ENCODE results near the gene NOSIP. TPM values are rescaled to one million over a fixed set of nuclear protein-coding genes. Genes with fewer than 3 reads are reported as not detected.
A peak's percentile ranks its signal among the peaks of the same experiment; 100 is the strongest.

The NOSIP gene
- polyA plus RNA-seq, 12 donors, result 25.7 to 60.7 (median 52.9) TPM; not detected in 1

DNA sequence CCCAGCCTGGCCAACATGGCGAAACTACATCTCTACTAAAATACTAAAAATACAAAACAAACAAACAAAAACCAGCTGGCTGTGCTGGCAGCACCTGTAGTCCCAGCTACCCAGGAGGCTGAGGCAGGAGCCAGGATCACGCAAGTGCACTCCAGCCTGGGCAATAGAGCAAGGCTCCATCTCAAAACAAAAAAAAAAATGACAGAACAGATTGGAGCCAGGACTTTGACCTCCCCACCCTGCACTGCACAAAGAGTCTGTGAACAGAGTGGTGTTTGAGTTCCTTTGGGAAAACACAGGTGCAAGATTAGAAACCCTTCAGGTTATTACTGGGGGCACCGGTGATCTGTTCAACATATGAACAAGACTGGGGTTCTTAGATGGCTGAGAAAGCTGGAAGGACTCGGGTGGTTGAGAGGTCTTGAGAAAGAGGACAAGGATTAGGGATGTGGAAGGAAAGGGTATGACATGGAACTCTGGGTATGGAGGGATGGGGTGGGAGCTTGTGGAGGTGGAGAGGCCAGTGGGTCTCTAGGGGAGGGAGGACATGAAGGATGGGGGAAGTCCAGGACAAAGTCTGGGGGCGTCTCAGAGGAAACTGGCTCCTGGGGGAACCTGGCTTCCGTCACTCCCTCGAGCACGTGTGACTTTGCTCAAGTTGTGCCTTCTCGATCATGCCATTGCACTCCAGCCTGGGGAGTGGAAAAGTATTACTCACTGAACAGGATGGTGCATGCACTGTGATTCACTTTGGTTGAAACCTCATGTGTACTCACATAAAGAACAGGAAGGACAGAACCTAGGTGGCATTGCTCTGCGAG, 26.7 kb downstream of the NOSIP start:
- no peak for DNase-seq

DNA sequence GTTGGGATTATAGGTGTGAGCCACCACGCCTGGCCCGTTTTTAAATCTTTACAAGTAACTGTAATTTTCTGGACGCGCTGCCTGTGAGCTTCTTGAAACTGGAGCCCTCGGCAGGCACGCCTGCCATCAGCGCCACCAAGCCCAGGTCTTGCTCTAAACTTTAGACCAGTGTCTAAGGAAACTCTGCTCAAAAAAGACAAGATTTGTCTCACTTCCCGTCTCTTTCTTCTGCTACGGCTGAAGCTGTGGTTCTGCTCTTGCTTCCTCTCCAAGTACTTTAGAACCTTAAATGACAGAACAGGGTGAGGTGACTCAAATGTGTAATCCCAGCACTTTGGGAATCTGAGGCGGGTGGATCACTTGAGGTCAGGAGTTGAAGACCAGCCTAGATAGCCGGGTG, 27.6 kb downstream of the NOSIP start:
- no peak for DNase-seq

- DNase-seq, result no peak
Observed at GRCh38 chr19:49551531-49551930, 28.8 kb downstream of the NOSIP start.

DNA sequence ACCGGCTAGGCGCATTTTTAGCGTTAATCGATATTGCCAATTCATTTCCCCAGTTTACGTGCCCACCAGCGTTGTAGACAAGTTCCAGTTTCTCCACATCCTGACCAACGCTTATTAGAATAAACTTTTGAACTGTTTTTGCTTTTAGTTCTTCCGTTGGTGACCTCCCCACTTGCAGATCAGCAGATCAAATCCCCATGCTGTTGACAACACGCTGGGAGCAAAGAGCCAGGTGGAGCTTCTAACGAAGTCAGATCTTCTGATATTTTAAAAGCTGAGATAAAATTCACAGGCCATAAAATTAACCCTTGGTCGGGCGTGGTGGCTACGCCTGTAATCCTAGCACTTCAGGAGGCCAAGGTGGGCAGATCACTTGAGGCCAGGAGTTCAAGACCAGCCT, 31.3 kb downstream of the NOSIP start:
- DNase-seq, result no peak

- DNase-seq, result peak; percentile 94
Observed at GRCh38 chr19:49546825-49547565, 33.4 kb downstream of the NOSIP start.

- DNase-seq, result no peak
Observed at GRCh38 chr19:49544154-49544553, 36.2 kb downstream of the NOSIP start.

GRCh38 chr19:49543032-49543431, 37.3 kb downstream of the NOSIP start:
- no peak for DNase-seq

- no peak for DNase-seq
Observed at GRCh38 chr19:49542446-49542845, 37.9 kb downstream of the NOSIP start.

GRCh38 chr19:49541914-49542313, 38.4 kb downstream of the NOSIP start:
- no peak for DNase-seq

GRCh38 chr19:49539192-49539952, 41.0 kb downstream of the NOSIP start:
- DNase-seq, result no peak

DNA sequence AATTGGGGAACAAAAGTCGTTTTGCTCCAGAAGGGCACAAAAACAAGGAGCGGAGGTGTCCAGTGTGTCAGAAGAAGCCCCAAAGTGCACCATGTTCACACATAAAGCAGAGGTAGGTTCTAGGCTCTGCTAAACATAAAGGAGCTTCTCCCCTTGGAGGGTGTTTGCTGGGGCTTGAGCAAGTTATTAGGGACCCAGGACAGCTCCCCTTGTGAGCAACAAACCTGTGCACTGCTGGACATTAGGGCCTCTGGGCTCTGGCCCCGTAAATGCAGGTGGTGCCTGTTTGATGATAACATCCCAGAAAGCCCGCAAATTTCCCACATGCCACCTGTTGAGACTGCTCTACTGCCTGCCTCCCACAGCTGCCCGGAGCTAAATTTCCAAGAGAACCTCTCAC, 41.7 kb downstream of the NOSIP start:
- DNase-seq, result no peak

DNA sequence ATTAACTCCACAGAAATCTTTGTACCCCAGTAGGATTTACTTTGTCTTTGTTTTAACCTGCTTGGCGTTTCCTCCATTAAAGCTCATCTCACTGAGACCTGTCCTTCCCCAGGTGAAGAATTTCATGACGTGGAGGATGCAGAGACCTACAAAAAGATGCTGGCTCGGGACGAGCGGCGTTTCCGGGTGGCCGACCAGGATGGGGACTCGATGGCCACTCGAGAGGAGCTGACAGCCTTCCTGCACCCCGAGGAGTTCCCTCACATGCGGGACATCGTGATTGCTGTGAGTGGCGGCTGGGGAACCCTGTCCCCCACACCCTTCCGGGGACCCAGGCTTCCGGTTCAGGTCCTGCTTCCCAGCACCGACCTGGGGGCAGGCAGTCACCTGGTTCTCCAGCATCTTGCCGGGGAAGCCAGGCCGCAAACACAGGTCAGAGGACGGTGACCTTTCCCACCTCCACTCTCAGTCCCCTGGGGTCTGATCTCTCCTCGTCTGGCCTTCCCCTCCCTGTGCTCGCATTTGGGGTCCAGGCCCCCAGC, 43.4 kb downstream of the NOSIP start:
- DNase-seq, result no peak

DNA sequence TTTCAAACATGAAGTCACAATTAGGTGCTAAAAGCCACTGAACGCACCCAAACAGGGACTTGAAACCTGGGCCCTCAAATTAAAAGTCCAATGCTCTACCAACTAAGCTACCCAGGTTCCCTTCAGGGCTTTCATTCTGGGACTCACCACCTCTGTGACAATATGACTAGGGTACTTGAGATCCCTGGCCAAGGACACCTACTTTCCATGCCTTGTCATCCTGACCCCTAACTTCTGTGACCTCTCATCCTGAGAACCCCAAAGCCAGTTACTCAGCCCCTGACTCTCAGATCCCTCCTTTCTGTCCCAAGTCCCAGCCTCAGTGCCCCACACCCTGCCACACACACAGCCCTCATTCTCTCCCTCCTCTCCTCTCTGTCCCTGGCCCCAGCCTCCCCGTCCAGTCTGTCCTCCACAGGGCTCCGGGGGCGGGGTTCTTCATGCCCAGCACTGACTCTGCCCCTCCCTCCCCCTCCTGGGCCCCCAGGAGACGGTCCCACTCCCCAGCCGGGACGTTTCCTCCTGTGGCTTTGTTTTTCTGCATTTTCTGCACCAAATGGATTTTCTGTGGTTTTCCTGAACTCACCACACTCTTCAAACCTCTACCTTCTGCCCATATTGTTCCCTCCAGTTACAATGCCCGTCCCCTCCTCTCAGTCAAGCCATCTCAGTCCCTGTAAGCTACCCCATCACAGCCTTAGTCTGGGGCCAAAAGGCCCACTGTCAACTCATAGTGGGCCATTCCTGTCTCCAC, 45.5 kb downstream of the NOSIP start:
- DNase-seq, result no peak

DNA sequence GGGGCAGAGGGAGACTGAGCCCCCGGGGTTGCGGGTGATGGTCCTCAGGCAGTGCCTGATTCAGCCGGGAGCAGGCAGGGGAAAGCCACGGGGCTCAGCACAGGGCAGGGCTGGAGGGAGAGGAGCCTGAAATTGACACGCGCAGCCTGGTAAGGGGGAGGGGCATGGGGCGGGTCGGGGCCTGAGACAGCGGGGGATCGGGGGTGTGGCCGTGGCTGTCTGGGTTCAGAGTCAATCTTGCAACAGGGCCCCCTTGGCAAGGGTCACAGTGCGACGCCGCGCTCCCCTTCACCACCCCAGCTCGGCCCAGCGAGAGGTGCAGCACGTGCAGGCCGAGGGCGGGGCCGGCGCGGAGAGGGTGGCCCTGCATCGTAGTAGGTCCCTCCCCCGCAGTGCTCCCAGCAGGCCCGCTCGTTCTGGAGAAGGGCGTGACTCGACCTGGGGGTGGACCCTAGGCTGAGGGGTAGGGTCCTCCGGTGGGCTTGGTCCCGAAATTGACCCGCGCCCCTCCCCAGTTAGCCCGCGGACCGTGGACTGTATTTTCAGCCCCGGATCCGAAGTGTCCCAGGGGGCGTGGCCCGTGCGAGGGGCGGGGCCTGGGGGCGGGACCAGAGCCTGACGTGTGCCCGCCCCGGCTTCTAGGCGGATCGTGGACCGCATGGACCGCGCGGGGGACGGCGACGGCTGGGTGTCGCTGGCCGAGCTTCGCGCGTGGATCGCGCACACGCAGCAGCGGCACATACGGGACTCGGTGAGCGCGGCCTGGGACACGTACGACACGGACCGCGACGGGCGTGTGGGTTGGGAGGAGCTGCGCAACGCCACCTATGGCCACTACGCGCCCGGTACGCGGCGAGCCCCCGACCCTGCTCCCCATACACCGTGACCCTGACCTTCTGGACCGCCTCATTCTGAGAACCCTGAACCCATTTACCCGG, 46.5 kb downstream of the NOSIP start:
- DNase-seq, result peak; percentile 72

DNA sequence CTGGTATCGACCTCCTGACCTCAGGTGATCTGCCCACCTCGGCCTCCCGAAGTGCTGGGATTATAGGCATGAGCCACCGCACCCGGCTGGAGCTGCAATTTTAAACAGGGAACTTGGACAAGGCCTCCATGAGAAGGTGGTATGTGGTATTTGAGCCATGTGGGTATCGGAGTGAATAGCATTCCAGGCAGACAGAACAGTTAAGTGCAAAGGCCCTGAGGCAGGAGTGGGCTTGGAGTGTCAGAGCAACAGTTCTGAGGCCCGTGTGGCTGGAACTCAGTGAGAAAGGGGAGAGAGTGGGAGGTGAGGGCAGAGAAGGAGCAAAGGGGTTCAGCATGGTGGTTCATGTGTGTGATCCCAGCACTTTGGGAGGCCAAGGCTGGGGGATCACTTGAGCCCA, 49.6 kb downstream of the NOSIP start:
- no peak for DNase-seq

GRCh38 chr19:49528211-49528771, 52.1 kb downstream of the NOSIP start:
- no peak for DNase-seq

DNA sequence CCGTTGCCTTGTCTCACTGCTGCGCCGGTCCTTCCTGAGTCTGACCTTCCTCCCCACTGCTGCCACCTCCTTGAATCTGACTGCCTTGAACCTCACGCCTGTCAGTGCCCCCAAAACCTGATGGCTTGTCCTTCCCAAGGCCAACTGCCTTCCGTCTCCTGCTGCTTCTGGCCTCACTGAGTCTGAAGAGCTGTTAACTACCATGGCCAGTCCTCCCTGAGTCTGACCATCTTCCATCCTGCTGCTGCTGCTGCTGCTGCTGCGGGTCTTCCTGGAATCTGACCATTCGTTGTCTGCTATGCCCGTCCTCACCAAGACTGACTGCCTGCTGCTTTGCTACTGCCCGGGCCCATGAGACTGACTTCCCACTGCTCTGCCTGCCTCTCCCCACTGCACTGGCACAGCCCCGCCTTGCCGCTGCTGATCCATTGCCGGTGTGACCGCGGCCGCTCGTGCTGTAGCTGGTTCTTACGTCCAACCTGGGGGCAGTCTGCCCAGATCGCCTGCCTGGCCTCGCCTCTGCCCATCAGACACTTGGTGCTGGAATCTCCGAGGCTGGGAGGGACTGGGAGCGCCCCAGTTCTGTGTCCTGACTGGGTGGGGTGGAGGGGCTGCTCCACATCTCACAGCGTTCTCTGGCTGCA, 55.4 kb downstream of the NOSIP start:
- DNase-seq, result no peak

DNA sequence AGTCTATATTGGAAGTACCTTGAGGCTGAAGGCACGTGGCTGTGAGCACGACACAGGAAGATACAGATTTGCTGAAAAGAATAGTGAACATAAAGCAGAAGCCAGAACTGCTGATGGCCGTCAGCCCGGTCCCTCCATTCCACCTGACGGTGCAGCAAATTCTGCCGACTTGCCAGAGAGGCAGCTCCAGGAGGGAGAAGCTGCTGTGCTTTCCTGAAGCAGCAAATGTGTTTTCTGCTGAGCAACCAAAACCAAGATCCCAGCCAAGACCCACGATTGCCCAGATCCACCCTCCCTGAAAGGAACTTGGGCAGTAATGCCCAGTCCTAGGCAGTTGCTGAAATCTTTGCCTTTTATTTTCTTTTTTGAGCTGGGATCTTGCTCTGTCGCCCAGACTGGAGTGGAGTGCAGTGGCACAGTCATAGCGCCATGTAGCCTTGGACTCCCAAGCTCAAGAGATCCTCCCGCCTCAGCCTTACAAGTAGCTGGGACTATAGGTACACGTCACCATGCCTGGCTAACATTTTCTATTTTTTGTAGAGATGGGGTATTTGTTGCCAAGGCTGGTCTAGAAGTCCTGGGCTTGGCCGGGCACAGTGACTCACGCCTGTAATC, 59.5 kb downstream of the NOSIP start:
- no peak for DNase-seq

GRCh38 chr19:49518033-49518432, 62.3 kb downstream of the NOSIP start:
- DNase-seq, result no peak

All from muscle of arm (tissue), 12 donors.